H9 (cell line): Measurements from ENCODE around the gene HYDIN. TPM values are rescaled to one million over a fixed set of nuclear protein-coding genes. Genes with fewer than 3 reads are reported as not detected.
"Not testable (repeated sequence)": the region's sequence is repeated elsewhere in the genome, so short reads cannot be mapped to it uniquely, and the experiment has no call there.

ENCODE experiments used
- DNase-seq: peaks from one replicate; pipeline ENCODE4 v3.0.0-alpha.2; 2017
- H2AFZ ChIP-seq: one replicate; pipeline ENCODE4 v1.6.1; 2013; ENCODE audit warnings: mild to moderate bottlenecking, low read length, control low read depth, moderate library complexity
- H2AK5ac ChIP-seq: 2 replicates; pipeline ENCODE4 v1.6.1; 2013; ENCODE audit warnings: low read length, control low read depth, mixed read lengths; ENCODE audit not compliant: insufficient read length
- H2BK120ac ChIP-seq: one replicate; pipeline ENCODE4 v1.6.1; 2013; ENCODE audit warnings: low read depth, mild to moderate bottlenecking, low read length, control low read depth, inconsistent platforms; ENCODE audit not compliant: poor library complexity, severe bottlenecking
- H2BK12ac ChIP-seq: 2 replicates; pipeline ENCODE4 v1.6.1; 2013; ENCODE audit warnings: low read length, control low read depth, mixed read lengths, low read depth; ENCODE audit not compliant: insufficient read length
- H2BK15ac ChIP-seq: 2 replicates; pipeline ENCODE4 v1.6.1; 2013; ENCODE audit warnings: low read depth, low read length, control low read depth
- H2BK20ac ChIP-seq: one replicate; pipeline ENCODE4 v1.6.1; 2013; ENCODE audit warnings: low read depth, mild to moderate bottlenecking, low read length, control low read depth, inconsistent platforms; ENCODE audit not compliant: poor library complexity, severe bottlenecking
- H2BK5ac ChIP-seq: 2 replicates; pipeline ENCODE4 v1.6.1; 2013; ENCODE audit warnings: low read length, control low read depth, mixed read lengths; ENCODE audit not compliant: insufficient read length
- H3K14ac ChIP-seq: 2 replicates; pipeline ENCODE4 v1.6.1; 2013; ENCODE audit warnings: low read length, control low read depth; ENCODE audit not compliant: insufficient read depth
- H3K18ac ChIP-seq: 2 replicates; pipeline ENCODE4 v1.6.1; 2013; ENCODE audit warnings: low read depth, mild to moderate bottlenecking, mixed read lengths, low read length, control low read depth; ENCODE audit not compliant: insufficient read length
- H3K23ac ChIP-seq: 2 replicates; pipeline ENCODE4 v1.6.1; 2013; ENCODE audit warnings: low read length, control low read depth, mixed read lengths, low read depth; ENCODE audit not compliant: insufficient read length
- H3K23me2 ChIP-seq: 2 replicates; pipeline ENCODE4 v1.6.1; 2013; ENCODE audit warnings: low read depth, mild to moderate bottlenecking, mixed read lengths, low read length, control low read depth; ENCODE audit not compliant: insufficient read length, poor library complexity, severe bottlenecking
- H3K27ac ChIP-seq: 2 replicates; pipeline ENCODE4 v1.5.1; 2013; ENCODE audit warnings: low read length, control low read depth, mixed read lengths, low read depth; ENCODE audit not compliant: insufficient read length
- H3K27me3 ChIP-seq: 2 replicates; pipeline ENCODE4 v1.6.1; 2013; ENCODE audit warnings: low read length, control low read depth, inconsistent platforms; ENCODE audit not compliant: insufficient read depth
- H3K4ac ChIP-seq: 2 replicates; pipeline ENCODE4 v1.6.1; 2013; ENCODE audit warnings: low read depth, mild to moderate bottlenecking, control low read depth, inconsistent platforms, low read length, moderate library complexity
- H3K4me1 ChIP-seq: 2 replicates; pipeline ENCODE4 v1.6.1; 2013; ENCODE audit warnings: low read length, control low read depth, inconsistent platforms; ENCODE audit not compliant: insufficient read depth
- H3K4me2 ChIP-seq: 2 replicates; pipeline ENCODE4 v1.6.1; 2013; ENCODE audit warnings: low read length, control low read depth, mixed read lengths; ENCODE audit not compliant: insufficient read length, insufficient read depth
- H3K56ac ChIP-seq: 2 replicates; pipeline ENCODE4 v1.6.1; 2013; ENCODE audit warnings: low read depth, mild to moderate bottlenecking, mixed read lengths, low read length, control low read depth; ENCODE audit not compliant: insufficient read length
- H3K79me1 ChIP-seq: 2 replicates; pipeline ENCODE4 v1.6.1; 2013; ENCODE audit warnings: low read depth, mild to moderate bottlenecking, moderate library complexity, low read length, control low read depth, inconsistent platforms; ENCODE audit not compliant: insufficient read depth, poor library complexity, severe bottlenecking
- H3K79me2 ChIP-seq: 2 replicates; pipeline ENCODE4 v1.6.1; 2013; ENCODE audit warnings: low read length, control low read depth, inconsistent platforms; ENCODE audit not compliant: insufficient read depth
- H3K9ac ChIP-seq: 2 replicates; pipeline ENCODE4 v1.6.1; 2013; ENCODE audit warnings: low read length, control low read depth, mixed read lengths; ENCODE audit not compliant: insufficient read length; ENCODE audit errors: extremely low read depth
- H3K9me3 ChIP-seq: one replicate; pipeline ENCODE4 v1.6.1; 2013; ENCODE audit warnings: low read depth, low read length, inconsistent platforms; ENCODE audit not compliant: control insufficient read depth
- H3T11ph ChIP-seq: one replicate; pipeline ENCODE4 v1.6.1; 2013; ENCODE audit warnings: mild to moderate bottlenecking, low read length, control low read depth, inconsistent platforms
- H4K20me1 ChIP-seq: one replicate; pipeline ENCODE4 v1.6.1; 2013; ENCODE audit not compliant: control insufficient read depth, insufficient read length, insufficient read depth
- H4K5ac ChIP-seq: 2 replicates; pipeline ENCODE4 v1.6.1; 2013; ENCODE audit warnings: low read depth, mild to moderate bottlenecking, mixed read lengths, low read length, control low read depth; ENCODE audit not compliant: insufficient read length
- H4K8ac ChIP-seq: replicated peaks from 2 replicates; pipeline ENCODE4 v1.6.1; 2013; ENCODE audit warnings: low read length, control low read depth, mixed read lengths, low read depth; ENCODE audit not compliant: insufficient read length
- H4K91ac ChIP-seq: 2 replicates; pipeline ENCODE4 v1.6.1; 2013; ENCODE audit warnings: low read depth, mild to moderate bottlenecking, moderate library complexity, mixed read lengths, low read length, control low read depth; ENCODE audit not compliant: insufficient read length
- H3K27ac Mint-ChIP-seq, 3 experiments: 2 replicates in 2 of 3; 3 replicates in 1 of 3; pipeline ENCODE4 v1.8.0; 2020 to 2021; ENCODE audit warnings: mixed read lengths in 3 of 3, mild to moderate bottlenecking in 1 of 3, moderate library complexity in 1 of 3
- H3K27me3 Mint-ChIP-seq: 2 replicates; pipeline ENCODE4 v1.8.0; 2021; ENCODE audit warnings: low read depth, mild to moderate bottlenecking, moderate library complexity, mixed read lengths
- H3K36me3 Mint-ChIP-seq, 3 experiments: 2 replicates in 2 of 3; 3 replicates in 1 of 3; pipeline ENCODE4 v1.8.0; 2020 to 2021; ENCODE audit warnings: low read depth in 3 of 3, mixed read lengths in 3 of 3; ENCODE audit not compliant: insufficient read depth in 1 of 3
- H3K4me1 Mint-ChIP-seq, 2 experiments: 2 replicates each; pipeline ENCODE4 v1.8.0; 2020; ENCODE audit warnings: mixed read lengths in 2 of 2
- H3K4me3 Mint-ChIP-seq, 2 experiments: 2 replicates in 1 of 2; 3 replicates in 1 of 2; pipeline ENCODE4 v1.8.0; 2020 to 2021; ENCODE audit warnings: mild to moderate bottlenecking in 2 of 2, mixed read lengths in 2 of 2, moderate library complexity in 1 of 2
- H3K9me3 Mint-ChIP-seq, 2 experiments: 2 replicates in 1 of 2; 3 replicates in 1 of 2; pipeline ENCODE4 v1.8.0; 2020; ENCODE audit warnings: mild to moderate bottlenecking in 2 of 2, mixed read lengths in 2 of 2, moderate library complexity in 1 of 2
- WGBS: extraction: QIAGEN DNeasy Blood & Tissue Kit; methylation state at CpG from one replicate; pipeline ENCODE4 v1.1.7; 2013; ENCODE audit warnings: missing lambda C conversion rate, low lambda C conversion rate, mixed read lengths; ENCODE audit not compliant: insufficient read length; ENCODE audit errors: extremely low coverage; 5-methylcytosine and 5-hydroxymethylcytosine counted together
- total RNA-seq: library from RNA; stranded (reverse); gene quantifications from 2 replicates; pipeline ENCODE4 v1.2.1, GENCODE V29; 2021

HYDIN gene
- total RNA-seq, 1 experiment from 2014 or later: 1.7 TPM

GRCh38 chr16:70876442-70876841 lies 354.1 kb downstream of the HYDIN start:
- not testable (repeated sequence) for H3K4me2 ChIP-seq, H3K4me1 ChIP-seq, H4K5ac ChIP-seq, H2BK15ac ChIP-seq, H3K9ac ChIP-seq, H3K36me3 Mint-ChIP-seq, H3K79me1 ChIP-seq, H3K23ac ChIP-seq, H3K79me2 ChIP-seq, H3K23me2 ChIP-seq, H2BK5ac ChIP-seq, H3K9me3 Mint-ChIP-seq, H2BK20ac ChIP-seq, H3K9me3 ChIP-seq, H2BK12ac ChIP-seq, H3K27me3 Mint-ChIP-seq, H3K27ac Mint-ChIP-seq, H2BK120ac ChIP-seq, H2AFZ ChIP-seq, H3K18ac ChIP-seq, H4K8ac ChIP-seq, H3K4me1 Mint-ChIP-seq, H3K56ac ChIP-seq, H3K27ac ChIP-seq, H2AK5ac ChIP-seq, H3K14ac ChIP-seq, H4K20me1 ChIP-seq, H4K91ac ChIP-seq, H3K4me3 Mint-ChIP-seq, H3T11ph ChIP-seq, H3K27me3 ChIP-seq, DNase-seq, H3K4ac ChIP-seq
- no CpG with 5 or more reads among the region's 1 CpG for WGBS

GRCh38 chr16:70864698-70865097 lies 365.8 kb downstream of the HYDIN start:
- H3K9me3 Mint-ChIP-seq, H4K8ac ChIP-seq, H3K27ac Mint-ChIP-seq, H3K23ac ChIP-seq, H3K4me1 Mint-ChIP-seq, H3K14ac ChIP-seq, H3K79me1 ChIP-seq, H3T11ph ChIP-seq, H3K9ac ChIP-seq, H4K91ac ChIP-seq, H4K20me1 ChIP-seq, H2BK5ac ChIP-seq, DNase-seq, H4K5ac ChIP-seq, H3K27me3 Mint-ChIP-seq, H3K4me3 Mint-ChIP-seq, H3K4ac ChIP-seq, H3K27ac ChIP-seq, H3K79me2 ChIP-seq, H2AK5ac ChIP-seq, H2AFZ ChIP-seq, H2BK15ac ChIP-seq, H3K56ac ChIP-seq, H3K36me3 Mint-ChIP-seq, H3K4me1 ChIP-seq, H3K9me3 ChIP-seq, H2BK12ac ChIP-seq, H3K18ac ChIP-seq, H3K27me3 ChIP-seq, H3K4me2 ChIP-seq, H2BK20ac ChIP-seq, H2BK120ac ChIP-seq, H3K23me2 ChIP-seq: not testable (repeated sequence)
- WGBS: no CpG with 5 or more reads among the region's 5 CpGs
